KOPT-K1 (cell line): ENCODE measurements around the gene ARGLU1.

Experiments used
- H3K27ac ChIP-seq: fragments of 200-600 bp; sonication (generic); 2 replicates; pipeline ENCODE4 v1.5.1; 2016; ENCODE audit warnings: antibody characterized with exemption, mild to moderate bottlenecking, low read depth, low read length; ENCODE audit not compliant: poor library complexity, severe bottlenecking
- H3K36me3 ChIP-seq: fragments of 200-600 bp; sonication (generic); 2 replicates; pipeline ENCODE4 v1.5.1; 2017; ENCODE audit warnings: antibody characterized with exemption, mild to moderate bottlenecking, low read length, moderate library complexity; ENCODE audit not compliant: insufficient read depth
- H3K9me3 ChIP-seq: fragments of 200-600 bp; sonication (generic); 2 replicates; pipeline ENCODE4 v1.5.1; 2017; ENCODE audit warnings: antibody characterized with exemption, low read length, mild to moderate bottlenecking; ENCODE audit not compliant: insufficient read depth, poor library complexity, severe bottlenecking

Gene ARGLU1

GRCh38 chr13:106513025-106513983 lies 54.6 kb downstream of the ARGLU1 start:
- no peaks in the 10 kb centered on the region for H3K36me3 ChIP-seq
- H3K9me3 ChIP-seq, result no peaks in the 10 kb centered on the region
- no peak overlapping the region for H3K27ac ChIP-seq

DNA sequence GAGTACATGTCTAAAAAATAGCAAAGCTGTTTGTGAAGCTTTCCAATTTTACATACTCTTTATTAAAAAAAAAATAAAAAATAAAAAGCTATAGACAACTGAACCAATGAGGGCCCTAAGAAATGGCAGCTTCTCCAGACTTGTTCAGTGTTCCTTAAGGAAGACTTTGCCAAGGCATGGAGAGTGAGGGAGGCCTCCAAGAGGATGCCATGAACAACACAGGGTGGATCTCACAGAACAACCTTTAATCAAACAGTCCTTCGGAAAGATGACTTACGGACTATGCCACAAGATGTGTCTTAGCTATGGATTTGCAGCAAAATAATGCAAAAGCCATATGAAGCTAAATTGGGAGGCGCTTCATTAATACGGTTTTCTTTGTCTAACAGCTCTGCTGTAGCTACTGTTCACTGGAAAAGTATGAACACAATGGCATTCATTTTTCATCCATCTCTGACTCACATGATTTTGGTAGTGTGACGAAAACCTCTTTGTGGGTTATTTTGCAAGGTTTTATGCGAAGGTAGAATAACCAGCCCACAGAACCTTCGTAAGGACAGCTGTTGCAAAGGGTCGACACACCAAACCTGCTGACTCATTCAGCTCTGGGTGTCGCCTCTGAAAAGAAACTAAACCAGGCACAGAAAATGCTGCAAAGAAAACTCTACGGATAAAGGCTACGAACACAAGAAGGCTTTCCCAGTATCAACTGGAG lies 60.2 kb downstream of the ARGLU1 start:
- no peaks in the 10 kb centered on the region for H3K36me3 ChIP-seq
- H3K27ac ChIP-seq, result no peak overlapping the region
- no peaks in the 10 kb centered on the region for H3K9me3 ChIP-seq

DNA sequence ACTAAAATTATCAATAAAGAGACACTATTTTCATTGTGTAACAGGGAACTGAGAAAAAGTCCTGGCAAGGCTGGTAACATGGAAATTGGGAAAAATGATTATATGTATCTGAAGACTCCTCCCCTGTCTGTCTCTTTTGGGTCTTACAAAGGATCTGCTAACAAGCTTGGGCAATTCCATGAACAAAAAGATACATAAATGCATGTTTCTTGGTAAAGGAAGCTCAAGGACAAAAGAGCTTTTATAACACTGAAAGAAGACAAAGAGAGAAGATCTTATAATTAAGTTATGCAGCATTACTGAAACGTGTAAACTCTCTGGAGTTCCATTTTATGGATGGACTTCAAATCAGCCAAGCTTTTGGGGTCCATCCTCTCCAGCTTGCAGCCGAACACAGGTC lies 61.7 kb downstream of the ARGLU1 start:
- H3K27ac ChIP-seq, result no peak overlapping the region
- H3K36me3 ChIP-seq, result no peaks in the 10 kb centered on the region
- H3K9me3 ChIP-seq, result no peaks in the 10 kb centered on the region

- no peak overlapping the region for H3K27ac ChIP-seq
- no peaks in the 10 kb centered on the region for H3K9me3 ChIP-seq
- H3K36me3 ChIP-seq, result no peaks in the 10 kb centered on the region
Measured at GRCh38 chr13:106505732-106506131, 62.2 kb downstream of the ARGLU1 start.

GRCh38 chr13:106505295-106505694 lies 62.6 kb downstream of the ARGLU1 start:
- H3K9me3 ChIP-seq, result no peaks in the 10 kb centered on the region
- H3K27ac ChIP-seq, result no peak overlapping the region
- no peaks in the 10 kb centered on the region for H3K36me3 ChIP-seq

- H3K27ac ChIP-seq, result no peak overlapping the region
- no peaks in the 10 kb centered on the region for H3K9me3 ChIP-seq
- H3K36me3 ChIP-seq, result no peaks in the 10 kb centered on the region
Measured at GRCh38 chr13:106503730-106504453, 64.0 kb downstream of the ARGLU1 start.

GRCh38 chr13:106503272-106503671 lies 64.7 kb downstream of the ARGLU1 start:
- Histone ChIP-seq H3K36me3 (no peaks in the 10 kb centered on the region), H3K27ac (no peak overlapping the region), H3K9me3 (no peaks in the 10 kb centered on the region)

- Histone ChIP-seq H3K9me3 (no peaks in the 10 kb centered on the region), H3K27ac (no peak overlapping the region), H3K36me3 (no peaks in the 10 kb centered on the region)
Measured at GRCh38 chr13:106500445-106500844, 67.5 kb downstream of the ARGLU1 start.

GRCh38 chr13:106499896-106500295 lies 68.0 kb downstream of the ARGLU1 start:
- Histone ChIP-seq H3K36me3 (no peaks in the 10 kb centered on the region), H3K9me3 (no peaks in the 10 kb centered on the region), H3K27ac (no peak overlapping the region)

- Histone ChIP-seq H3K36me3 (no peaks in the 10 kb centered on the region), H3K9me3 (no peaks in the 10 kb centered on the region), H3K27ac (no peak overlapping the region)
Measured at GRCh38 chr13:106499113-106499512, 68.8 kb downstream of the ARGLU1 start.

- Histone ChIP-seq H3K27ac (no peak overlapping the region), H3K36me3 (no peaks in the 10 kb centered on the region), H3K9me3 (no peaks in the 10 kb centered on the region)
Measured at GRCh38 chr13:106498571-106498970, 69.4 kb downstream of the ARGLU1 start.

DNA sequence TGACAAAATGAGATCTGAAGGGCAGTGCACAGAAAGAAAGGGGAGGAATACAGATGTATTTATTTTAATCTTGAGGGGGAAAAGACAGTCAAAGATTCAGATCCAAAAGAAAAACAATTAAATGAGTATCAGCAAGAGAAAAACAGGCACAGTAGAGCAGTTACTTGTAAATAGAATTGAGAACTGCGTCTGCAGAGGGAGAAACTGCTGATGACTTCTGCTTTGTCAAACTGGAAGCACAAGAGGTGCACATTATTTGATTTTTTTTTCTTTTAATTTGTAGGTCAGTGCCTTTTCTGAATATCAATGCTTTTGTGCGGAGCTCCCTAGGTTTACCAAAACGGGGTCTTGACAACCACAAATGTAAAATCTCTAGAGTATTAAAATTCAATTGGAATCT lies 69.8 kb downstream of the ARGLU1 start:
- Histone ChIP-seq H3K9me3 (no peaks in the 10 kb centered on the region), H3K36me3 (no peaks in the 10 kb centered on the region), H3K27ac (no peak overlapping the region)

DNA sequence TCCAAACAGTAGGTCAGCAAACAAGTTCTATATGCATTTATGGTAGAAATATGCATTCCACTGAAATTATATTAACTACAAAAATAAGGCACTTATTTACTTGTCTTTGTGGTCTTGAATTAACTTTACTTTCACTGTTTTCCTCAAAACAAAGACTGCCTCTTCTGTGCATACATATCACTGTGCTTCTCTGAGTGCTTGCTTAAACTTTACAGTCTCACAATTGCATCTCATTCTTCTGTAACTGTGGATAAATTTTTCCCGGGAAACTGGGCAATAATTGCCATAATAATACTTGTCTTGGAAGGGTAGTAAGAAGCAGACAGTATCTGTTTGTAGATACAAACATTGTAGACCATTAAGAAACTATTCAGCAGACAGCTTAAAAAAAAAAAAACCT lies 70.9 kb downstream of the ARGLU1 start:
- H3K9me3 ChIP-seq, result no peaks in the 10 kb centered on the region
- no peaks in the 10 kb centered on the region for H3K36me3 ChIP-seq
- H3K27ac ChIP-seq, result no peak overlapping the region

DNA sequence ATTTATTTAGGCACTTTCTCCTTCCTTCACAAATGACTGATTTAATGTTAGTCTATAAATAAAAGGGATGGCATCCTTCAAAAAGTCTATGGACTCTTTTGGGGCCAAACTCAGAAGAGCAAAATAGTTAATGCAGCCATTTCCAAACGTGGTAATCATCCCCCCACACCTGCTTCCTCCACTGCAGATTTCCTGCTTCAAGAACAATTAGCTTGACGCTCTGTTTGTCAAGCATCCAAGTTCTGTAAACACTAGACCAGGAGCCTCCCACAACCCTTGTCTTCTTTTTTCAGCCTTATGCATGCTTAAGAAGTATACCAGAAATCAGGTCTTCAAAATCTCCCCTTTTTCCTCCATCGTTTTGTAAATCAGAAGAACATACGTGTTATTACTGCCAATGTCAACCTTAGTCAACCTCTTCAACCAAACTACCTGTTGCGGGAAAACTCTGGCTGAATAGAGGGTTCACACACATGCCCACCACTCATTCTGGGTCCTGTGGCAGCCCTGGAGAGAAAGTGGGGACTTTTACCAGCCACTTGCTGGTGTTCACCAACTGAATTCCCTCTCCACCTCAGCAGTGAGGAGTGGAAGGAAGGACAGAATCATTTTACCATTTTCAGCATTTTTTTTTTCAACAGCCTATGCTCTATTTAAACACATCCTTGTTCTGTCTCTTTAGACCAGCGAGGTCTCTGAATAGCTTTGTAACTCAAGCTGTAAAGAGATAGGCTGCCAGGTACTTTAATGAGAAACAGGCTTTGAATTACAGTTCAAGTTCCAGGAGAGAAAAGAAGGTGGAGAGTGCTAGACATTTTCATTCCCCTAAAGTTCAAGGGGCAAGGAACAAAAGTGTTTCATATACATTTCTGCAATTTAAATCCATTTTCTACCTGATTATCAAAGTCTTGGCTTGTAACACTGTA lies 71.6 kb downstream of the ARGLU1 start:
- Histone ChIP-seq H3K36me3 (no peaks in the 10 kb centered on the region), H3K27ac (no peak overlapping the region), H3K9me3 (no peaks in the 10 kb centered on the region)
